ENCODE measurements around the gene ECD. TPM values are rescaled to one million over a fixed set of nuclear protein-coding genes. Genes with fewer than 3 reads are reported as not detected.
A peak's percentile ranks its signal among the peaks of the same experiment; 100 is the strongest.
"Not testable (repeated sequence)": the region's sequence is repeated elsewhere in the genome, so short reads cannot be mapped to it uniquely, and the experiment has no call there.

The ECD gene
- total RNA-seq, 3 donors from 2014 or later (not counting 1 experiment from before 2014, with no cell fraction given), result 48.4 to 53.6 (median 52.1) TPM

- TF ChIP-seq CTCF (IDR thresholded peaks at IDR 0.05), result no peak
- DNase-seq (no peak), ATAC-seq (no peak)
- intact Hi-C loops (cut with micrococcal nuclease), result no loop called here
- Mint-ChIP-seq H3K27me3 (ENCODE audit: low read depth in 2 of 2) (no peaks in the 10 kb centered on the region), H3K9me3 (no peaks in the 10 kb centered on the region), H3K36me3 (no peaks in the 10 kb centered on the region), H3K4me1 (peaks cover 30 to 36% of the 10 kb centered on the region in 2 donors), H3K4me3 (no peak overlapping the region), H3K27ac (peak overlapping the region in 1 of 2 donors; percentile 3)
- Histone ChIP-seq H3K9me3 (ENCODE audit: control insufficient read depth, insufficient read depth, low read length) (no peaks in the 10 kb centered on the region), H3K36me3 (ENCODE audit: control insufficient read depth, insufficient read depth, low read length) (peaks cover 37% of the 10 kb centered on the region), H3K27ac (ENCODE audit: low read length) (no peak overlapping the region), H3K27me3 (ENCODE audit: control insufficient read depth, insufficient read depth, low read length) (no peaks in the 10 kb centered on the region), H3K4me1 (ENCODE audit: control insufficient read depth, insufficient read depth, low read length) (no peaks in the 10 kb centered on the region), H3K4me3 (ENCODE audit: low read length) (no peak overlapping the region)
- no CpG with 5 or more reads among the region's 1 CpG for WGBS (ENCODE audit: insufficient coverage)
These were observed 6.7 kb downstream of the ECD start for GRCh38 chr10:73161079-73161478.

- Histone ChIP-seq H3K36me3 (ENCODE audit: control insufficient read depth, insufficient read depth, low read length) (peaks cover 46% of the 10 kb centered on the region), H3K27ac (ENCODE audit: low read length) (no peak overlapping the region)
These were observed 8.7 kb downstream of the ECD start for GRCh38 chr10:73159038-73159648.

GRCh38 chr10:73156054-73156453 lies 11.8 kb downstream of the ECD start:
- Mint-ChIP-seq H3K27me3 (ENCODE audit: low read depth in 2 of 2) (no peaks in the 10 kb centered on the region), H3K4me3 (no peak overlapping the region), H3K9me3 (no peaks in the 10 kb centered on the region), H3K4me1 (peaks cover 7 to 8% of the 10 kb centered on the region in 2 donors), H3K36me3 (no peaks in the 10 kb centered on the region), H3K27ac (no peak overlapping the region)
- Histone ChIP-seq H3K4me1 (ENCODE audit: control insufficient read depth, insufficient read depth, low read length) (no peaks in the 10 kb centered on the region), H3K27me3 (ENCODE audit: control insufficient read depth, insufficient read depth, low read length) (no peaks in the 10 kb centered on the region), H3K27ac (ENCODE audit: low read length) (no peak overlapping the region), H3K9me3 (ENCODE audit: control insufficient read depth, insufficient read depth, low read length) (no peaks in the 10 kb centered on the region), H3K36me3 (ENCODE audit: control insufficient read depth, insufficient read depth, low read length) (peaks cover 48% of the 10 kb centered on the region), H3K4me3 (ENCODE audit: low read length) (no peak overlapping the region)
- intact Hi-C loops (cut with micrococcal nuclease), result no loop called here
- no peak for DNase-seq
- ATAC-seq, result no peak
- 95% methylated on average over 3 of the region's 3 CpGs for WGBS (ENCODE audit: insufficient coverage)
- no peak for TF ChIP-seq CTCF (IDR thresholded peaks at IDR 0.05)

More at GRCh38 chr10:73159038-73159648, 8.7 kb downstream of the ECD start:
- peak; percentile 88 for TF ChIP-seq CTCF (IDR thresholded peaks at IDR 0.05)
- peaks cover 19 to 27% of the 10 kb centered on the region in 2 donors for H3K4me1 Mint-ChIP-seq
- intact Hi-C loops (cut with micrococcal nuclease), result loop anchor here (2.0 kb wide), 2 partner anchors 62 to 794 kb away; partner anchors contain the start of gene P4HA1
- H3K9me3 Mint-ChIP-seq, result no peaks in the 10 kb centered on the region
- 16% methylated on average over 3 of the region's 5 CpGs for WGBS (ENCODE audit: insufficient coverage)
- peak; percentile 67 to 81 (median 70) for ATAC-seq
- H3K27me3 ChIP-seq (ENCODE audit: control insufficient read depth, insufficient read depth, low read length), result no peaks in the 10 kb centered on the region
- no peaks in the 10 kb centered on the region for H3K36me3 Mint-ChIP-seq
- peak; percentile 30 to 80 for DNase-seq
- no peak overlapping the region for H3K4me3 ChIP-seq (ENCODE audit: low read length)
- H3K4me3 Mint-ChIP-seq, result no peak overlapping the region
- no peak overlapping the region for H3K27ac Mint-ChIP-seq
- no peaks in the 10 kb centered on the region for H3K9me3 ChIP-seq (ENCODE audit: control insufficient read depth, insufficient read depth, low read length)
- no peaks in the 10 kb centered on the region for H3K27me3 Mint-ChIP-seq (ENCODE audit: low read depth in 2 of 2)
- H3K4me1 ChIP-seq (ENCODE audit: control insufficient read depth, insufficient read depth, low read length), result no peaks in the 10 kb centered on the region

- H3K36me3 Mint-ChIP-seq, result peaks cover 8% of the 10 kb centered on the region
- H3K4me1 ChIP-seq (ENCODE audit: control insufficient read depth, insufficient read depth, low read length), result no peaks in the 10 kb centered on the region
- no peaks in the 10 kb centered on the region for H3K27me3 ChIP-seq (ENCODE audit: control insufficient read depth, insufficient read depth, low read length)
- no peak overlapping the region for H3K27ac ChIP-seq (ENCODE audit: low read length)
- no peak for TF ChIP-seq CTCF (IDR thresholded peaks at IDR 0.05)
- ATAC-seq, result no peak
- no peaks in the 10 kb centered on the region for H3K27me3 Mint-ChIP-seq (ENCODE audit: low read depth in 2 of 2)
- H3K36me3 ChIP-seq (ENCODE audit: control insufficient read depth, insufficient read depth, low read length), result peaks cover 59% of the 10 kb centered on the region
- H3K4me1 Mint-ChIP-seq, result no peaks in the 10 kb centered on the region
- peak overlapping the region in 1 of 2 donors; percentile 21 for H3K27ac Mint-ChIP-seq
- no peaks in the 10 kb centered on the region for H3K9me3 Mint-ChIP-seq
- no peak for DNase-seq
- intact Hi-C loops (cut with micrococcal nuclease), result no loop called here
- no peak overlapping the region for H3K4me3 Mint-ChIP-seq
- H3K9me3 ChIP-seq (ENCODE audit: control insufficient read depth, insufficient read depth, low read length), result no peaks in the 10 kb centered on the region
- 100% methylated on average over 3 of the region's 3 CpGs for WGBS (ENCODE audit: insufficient coverage)
- no peak overlapping the region for H3K4me3 ChIP-seq (ENCODE audit: low read length)
These were observed 15.8 kb downstream of the ECD start for GRCh38 chr10:73152009-73152408.

- H3K36me3 ChIP-seq (ENCODE audit: control insufficient read depth, insufficient read depth, low read length), result peaks cover 60% of the 10 kb centered on the region
- DNase-seq, H3K27ac Mint-ChIP-seq: not testable (repeated sequence)
These were observed 17.0 kb downstream of the ECD start for GRCh38 chr10:73150633-73151413.

More at GRCh38 chr10:73150633-73151413, 17.0 kb downstream of the ECD start:
- H3K4me3 Mint-ChIP-seq; intact Hi-C loops (cut with micrococcal nuclease); H3K27me3 Mint-ChIP-seq (ENCODE audit: low read depth in 2 of 2); H3K4me1 ChIP-seq (ENCODE audit: control insufficient read depth, insufficient read depth, low read length); H3K36me3 Mint-ChIP-seq; H3K27me3 ChIP-seq (ENCODE audit: control insufficient read depth, insufficient read depth, low read length); H3K4me3 ChIP-seq (ENCODE audit: low read length); H3K27ac ChIP-seq (ENCODE audit: low read length); ATAC-seq; H3K9me3 ChIP-seq (ENCODE audit: control insufficient read depth, insufficient read depth, low read length); H3K9me3 Mint-ChIP-seq; H3K4me1 Mint-ChIP-seq: not testable (repeated sequence)
- WGBS (ENCODE audit: insufficient coverage), result 97% methylated on average over 3 of the region's 8 CpGs

Data from natural killer cell (primary cell).